Left kidney (tissue), 2 donors: ENCODE data around the gene PTPN14. TPM values are rescaled to one million over a fixed set of nuclear protein-coding genes. Genes with fewer than 3 reads are reported as not detected.

Source experiments
- DNase-seq: peaks from one replicate; pipeline ENCODE4 v3.0.0-alpha.2; 2013
- polyA plus RNA-seq: library from polyadenylated mRNA; unstranded; fragments of 120-200 nt; gene quantifications from one replicate; pipeline ENCODE4 v1.2.1, GENCODE V29; 2013; ENCODE audit not compliant: insufficient read length

PTPN14 gene
- polyA plus RNA-seq, 1 donor: 44.4 TPM

GRCh38 chr1:214476986-214477870 is 74.2 kb downstream of the PTPN14 start:
- DNase-seq: no peak

GRCh38 chr1:214476229-214476985 is 75.0 kb downstream of the PTPN14 start:
- no peak for DNase-seq

- DNase-seq: no peak
Measured at GRCh38 chr1:214475746-214476145, 75.7 kb downstream of the PTPN14 start.

- DNase-seq: no peak
Measured at GRCh38 chr1:214475331-214475730, 76.1 kb downstream of the PTPN14 start.

GRCh38 chr1:214474467-214474866 is 76.9 kb downstream of the PTPN14 start:
- no peak for DNase-seq

GRCh38 chr1:214473862-214474261 is 77.5 kb downstream of the PTPN14 start:
- no peak for DNase-seq

- DNase-seq: no peak
Measured at GRCh38 chr1:214473387-214473786, 78.0 kb downstream of the PTPN14 start.

- no peak for DNase-seq
Measured at GRCh38 chr1:214472364-214472763, 79.0 kb downstream of the PTPN14 start.

GRCh38 chr1:214471458-214471857 is 79.9 kb downstream of the PTPN14 start:
- no peak for DNase-seq

- no peak for DNase-seq
Measured at GRCh38 chr1:214470132-214470531, 81.3 kb downstream of the PTPN14 start.

GRCh38 chr1:214469290-214469689 is 82.1 kb downstream of the PTPN14 start:
- DNase-seq: no peak

- DNase-seq: no peak
Measured at GRCh38 chr1:214467078-214467585, 84.3 kb downstream of the PTPN14 start.

GRCh38 chr1:214466403-214467077 is 84.9 kb downstream of the PTPN14 start:
- DNase-seq: no peak

- no peak for DNase-seq
Measured at GRCh38 chr1:214464445-214465287, 86.7 kb downstream of the PTPN14 start.

- DNase-seq: no peak
Measured at GRCh38 chr1:214463596-214463995, 87.8 kb downstream of the PTPN14 start.

GRCh38 chr1:214462882-214463281 is 88.5 kb downstream of the PTPN14 start:
- DNase-seq: no peak

- no peak for DNase-seq
Measured at GRCh38 chr1:214461305-214461704, 90.1 kb downstream of the PTPN14 start.

- no peak for DNase-seq
Measured at GRCh38 chr1:214460304-214460916, 91.0 kb downstream of the PTPN14 start.

- DNase-seq: no peak
Measured at GRCh38 chr1:214459895-214460294, 91.5 kb downstream of the PTPN14 start.

GRCh38 chr1:214458541-214458940 is 92.9 kb downstream of the PTPN14 start:
- no peak for DNase-seq
